NCI-H1048 (cell line): ENCODE results near the gene RNF141.

Source experiments
- DNase-seq: peaks from one replicate; lab custom pipeline; 2025; lab: John Stamatoyannopoulos, UW

The RNF141 gene

GRCh38 chr11:10497371-10498021 lies 43.5 kb downstream of the RNF141 start:
- DNase-seq, result no peak

GRCh38 chr11:10496296-10496936 lies 44.6 kb downstream of the RNF141 start:
- DNase-seq, result no peak

- no peak for DNase-seq
These were observed 45.6 kb downstream of the RNF141 start for GRCh38 chr11:10495464-10495786.

GRCh38 chr11:10494636-10495463 lies 46.1 kb downstream of the RNF141 start:
- DNase-seq, result no peak

GRCh38 chr11:10493041-10493663 lies 47.8 kb downstream of the RNF141 start:
- DNase-seq, result no peak

GRCh38 chr11:10492084-10492483 lies 48.9 kb downstream of the RNF141 start:
- DNase-seq, result no peak

GRCh38 chr11:10490398-10491241 lies 50.4 kb downstream of the RNF141 start:
- no peak for DNase-seq

GRCh38 chr11:10490032-10490397 lies 51.0 kb downstream of the RNF141 start:
- no peak for DNase-seq

GRCh38 chr11:10488934-10489691 lies 51.9 kb downstream of the RNF141 start:
- DNase-seq, result no peak

- no peak for DNase-seq
These were observed 52.7 kb downstream of the RNF141 start for GRCh38 chr11:10488121-10488933.

GRCh38 chr11:10487002-10487647 lies 53.9 kb downstream of the RNF141 start:
- no peak for DNase-seq

- DNase-seq, result no peak
These were observed 54.7 kb downstream of the RNF141 start for GRCh38 chr11:10486161-10486840.

- DNase-seq, result no peak
These were observed 55.3 kb downstream of the RNF141 start for GRCh38 chr11:10485646-10486045.

GRCh38 chr11:10484461-10485180 lies 56.4 kb downstream of the RNF141 start:
- no peak for DNase-seq

GRCh38 chr11:10483584-10483983 lies 57.4 kb downstream of the RNF141 start:
- DNase-seq, result no peak

GRCh38 chr11:10483174-10483573 lies 57.8 kb downstream of the RNF141 start:
- DNase-seq, result no peak

- DNase-seq, result no peak
These were observed 59.2 kb downstream of the RNF141 start for GRCh38 chr11:10481560-10482349.

GRCh38 chr11:10480760-10481159 lies 60.2 kb downstream of the RNF141 start:
- DNase-seq, result no peak
